ENCODE measurements around the gene RGMA. TPM values are rescaled to one million over a fixed set of nuclear protein-coding genes. Genes with fewer than 3 reads are reported as not detected.

The RGMA gene
- total and polyA plus RNA-seq, 2 donors (not counting 3 experiments of a cell fraction or from before 2014, with no cell fraction given), result 0.06 to 0.13 TPM

DNA sequence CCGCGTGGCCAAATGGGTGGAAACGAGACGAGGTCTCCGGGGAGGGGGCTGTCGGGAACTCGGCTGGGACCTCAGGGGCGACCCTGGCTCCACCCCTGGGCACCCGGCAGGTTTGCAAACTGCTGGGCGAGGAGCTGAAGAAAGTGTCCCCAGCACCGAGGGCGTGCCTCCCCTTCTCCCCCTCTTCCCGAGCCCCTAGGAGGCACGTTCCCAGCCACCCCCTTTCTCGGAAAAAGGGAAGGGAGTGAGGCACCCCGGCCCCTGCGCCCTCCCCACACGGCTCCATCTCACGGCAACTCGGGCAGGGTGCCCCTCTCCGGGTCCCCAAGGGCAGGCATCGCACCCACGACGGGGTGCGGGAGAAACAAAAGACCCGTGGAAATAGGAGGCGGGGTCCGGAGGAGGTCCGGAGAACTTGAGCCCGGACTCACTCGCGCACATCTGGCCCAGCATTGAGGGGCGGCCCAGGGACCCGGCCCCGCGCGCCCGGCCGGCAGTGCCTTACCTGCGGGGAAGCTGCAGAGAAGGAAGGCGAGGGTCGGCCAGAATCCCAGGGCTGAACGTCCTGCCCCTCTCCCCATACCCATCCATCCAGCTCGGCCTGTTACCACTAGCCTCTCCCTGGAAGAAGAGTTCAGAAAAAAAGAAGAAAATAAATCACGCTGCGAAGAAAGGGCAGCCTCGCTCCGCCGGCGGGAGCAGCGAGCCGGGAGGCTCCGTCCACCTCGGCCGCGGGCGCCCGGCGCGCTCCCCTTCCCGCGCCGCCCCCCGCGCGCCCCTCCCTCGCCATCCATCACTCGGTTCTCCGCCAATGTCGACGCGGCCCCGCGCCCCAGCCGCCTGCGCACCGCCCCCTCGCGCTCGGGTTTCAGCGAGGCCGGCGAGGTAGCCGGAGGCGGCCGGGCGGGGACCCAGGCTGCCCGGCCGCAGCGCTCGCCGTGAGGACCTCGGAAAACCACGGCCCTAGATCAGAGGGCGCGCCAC is 16.3 kb downstream of the RGMA start:
- TF ChIP-seq POLR2A (IDR thresholded peaks at IDR 0.05; ENCODE audit: low read depth, low read length), result no peak
- TF ChIP-seq GATA2 (IDR thresholded peaks at IDR 0.05; ENCODE audit: insufficient read depth, insufficient read length, low read depth, low read length), result no peak
- no peak for TF ChIP-seq MYC (IDR thresholded peaks at IDR 0.05; ENCODE audit: low read depth, low read length)
- no peak for TF ChIP-seq FOS (IDR thresholded peaks at IDR 0.05; ENCODE audit: borderline replicate concordance, insufficient read depth, low read length)
- TF ChIP-seq EZH2 (IDR thresholded peaks at IDR 0.05; ENCODE audit: borderline replicate concordance, low read depth, low read length, severe bottlenecking), result no peak
- TF ChIP-seq, protein P1, sequence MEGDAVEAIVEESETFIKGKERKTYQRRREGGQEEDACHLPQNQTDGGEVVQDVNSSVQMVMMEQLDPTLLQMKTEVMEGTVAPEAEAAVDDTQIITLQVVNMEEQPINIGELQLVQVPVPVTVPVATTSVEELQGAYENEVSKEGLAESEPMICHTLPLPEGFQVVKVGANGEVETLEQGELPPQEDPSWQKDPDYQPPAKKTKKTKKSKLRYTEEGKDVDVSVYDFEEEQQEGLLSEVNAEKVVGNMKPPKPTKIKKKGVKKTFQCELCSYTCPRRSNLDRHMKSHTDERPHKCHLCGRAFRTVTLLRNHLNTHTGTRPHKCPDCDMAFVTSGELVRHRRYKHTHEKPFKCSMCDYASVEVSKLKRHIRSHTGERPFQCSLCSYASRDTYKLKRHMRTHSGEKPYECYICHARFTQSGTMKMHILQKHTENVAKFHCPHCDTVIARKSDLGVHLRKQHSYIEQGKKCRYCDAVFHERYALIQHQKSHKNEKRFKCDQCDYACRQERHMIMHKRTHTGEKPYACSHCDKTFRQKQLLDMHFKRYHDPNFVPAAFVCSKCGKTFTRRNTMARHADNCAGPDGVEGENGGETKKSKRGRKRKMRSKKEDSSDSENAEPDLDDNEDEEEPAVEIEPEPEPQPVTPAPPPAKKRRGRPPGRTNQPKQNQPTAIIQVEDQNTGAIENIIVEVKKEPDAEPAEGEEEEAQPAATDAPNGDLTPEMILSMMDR (IDR thresholded peaks at IDR 0.05; ENCODE audit: extremely low read depth in 1 of 2, insufficient read depth in 1 of 2, low read depth in 1 of 2, low read length in 2 of 2), result no peak
- TF ChIP-seq, protein P2, sequence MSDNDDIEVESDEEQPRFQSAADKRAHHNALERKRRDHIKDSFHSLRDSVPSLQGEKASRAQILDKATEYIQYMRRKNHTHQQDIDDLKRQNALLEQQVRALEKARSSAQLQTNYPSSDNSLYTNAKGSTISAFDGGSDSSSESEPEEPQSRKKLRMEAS (IDR thresholded peaks at IDR 0.05; ENCODE audit: insufficient read depth, insufficient read length), result no peak
- no peak for TF ChIP-seq JUN (IDR thresholded peaks at IDR 0.05; ENCODE audit: borderline replicate concordance, insufficient read depth, insufficient read length, low read depth)
- no peak for TF ChIP-seq POLR2AphosphoS5 (IDR thresholded peaks at IDR 0.05; ENCODE audit: insufficient read depth, low read depth, low read length)
- H3K9me3 ChIP-seq (replicated peaks; ENCODE audit: control insufficient read depth, insufficient read depth, low read length), result no peaks in the 10 kb centered on the region
- BruUV-seq (replicated peaks), result no TSS peak
- peak overlapping the region in 1 of 3 experiments; percentile 14 for H3K4me3 ChIP-seq (replicated peaks in 1 of 3; ENCODE audit: insufficient read depth in 1 of 3, low read depth in 1 of 3, low read length in 3 of 3)
- no peak overlapping the region for H3K27ac ChIP-seq (ENCODE audit: insufficient read depth, low read depth, low read length)
- intact Hi-C loops (cut with micrococcal nuclease) (loop anchor here (2.0 kb wide), 1 partner anchor 42 kb away; no protein-coding TSS in a partner anchor), dilution Hi-C loops (cut with MboI; ENCODE audit: extremely low pct_ligation_motif_present, low sequenced_read_pairs) (no loop called here)
- peaks cover 20 to 26% of the 10 kb centered on the region in 2 experiments for H3K27me3 ChIP-seq (ENCODE audit: control insufficient read depth in 2 of 2, insufficient read depth in 2 of 2, low read length in 2 of 2)
- H3K36me3 ChIP-seq (ENCODE audit: control insufficient read depth in 2 of 2, extremely low read depth in 1 of 2, insufficient read depth in 2 of 2, low read length in 2 of 2), result no peaks in the 10 kb centered on the region
- peak overlapping the region; percentile 22 for H3K4me2 ChIP-seq (ENCODE audit: insufficient read depth, low read length)
- ChIA-PET POLR2A (no interaction called here), CTCF (interaction anchor here (0.6 to 1.7 kb wide), 4 partner anchors 13 to 376 kb away, joined by 3 to 5 read pairs (median 3); no protein-coding TSS in a partner anchor)
- peak overlapping the region; percentile 4 for H2AFZ ChIP-seq (ENCODE audit: low read depth, low read length)
- H3K9ac ChIP-seq (replicated peaks; ENCODE audit: extremely low read depth, insufficient read depth, low read length), result no peak overlapping the region
- no peak for FAIRE-seq
- H3K4me1 ChIP-seq (ENCODE audit: control insufficient read depth, extremely low read depth, insufficient read depth, low read length), result peaks cover 3% of the 10 kb centered on the region
- no peaks in the 10 kb centered on the region for H4K20me1 ChIP-seq (replicated peaks; ENCODE audit: control insufficient read depth, extremely low read depth, insufficient read depth, low read length)
- H3K9me1 ChIP-seq (replicated peaks; ENCODE audit: control insufficient read depth, extremely low read depth, insufficient read depth, low read length), result no peaks in the 10 kb centered on the region
- DNase-seq (ENCODE audit: low read depth, low spot score), result peak; percentile 42
- H3K79me2 ChIP-seq (ENCODE audit: control insufficient read depth, insufficient read depth, low read length), result no peaks in the 10 kb centered on the region
